Tibial nerve (tissue), 4 donors: ENCODE measurements around the gene GOLGA6L7.

Source experiments
- EP300 ChIP-seq, 2 donors: sonication (generic); formaldehyde crosslinking; IDR thresholded peaks; one replicate each; pipeline ENCODE4 v1.6.1; 2017; ENCODE audit warnings: antibody characterized with exemption in 2 of 2, mild to moderate bottlenecking in 1 of 2
- POLR2A ChIP-seq, 2 donors: fragments of 450-650 bp; IDR thresholded peaks; one replicate each; pipeline ENCODE4 v1.6.1; 2017; ENCODE audit warnings: antibody characterized with exemption in 2 of 2, mild to moderate bottlenecking in 2 of 2, moderate library complexity in 2 of 2
- TF ChIP-seq, protein P1 (sequence below), 5 experiments: fragments of 200-600 bp in 3 of 5; fragments of 450-650 bp in 2 of 5; sonication (generic) in 3 of 5; IDR thresholded peaks; one replicate each; pipeline ENCODE4 v1.5.1; 2016 to 2019; ENCODE audit warnings: antibody characterized with exemption in 5 of 5, mild to moderate bottlenecking in 3 of 5, moderate library complexity in 2 of 5

DNA sequence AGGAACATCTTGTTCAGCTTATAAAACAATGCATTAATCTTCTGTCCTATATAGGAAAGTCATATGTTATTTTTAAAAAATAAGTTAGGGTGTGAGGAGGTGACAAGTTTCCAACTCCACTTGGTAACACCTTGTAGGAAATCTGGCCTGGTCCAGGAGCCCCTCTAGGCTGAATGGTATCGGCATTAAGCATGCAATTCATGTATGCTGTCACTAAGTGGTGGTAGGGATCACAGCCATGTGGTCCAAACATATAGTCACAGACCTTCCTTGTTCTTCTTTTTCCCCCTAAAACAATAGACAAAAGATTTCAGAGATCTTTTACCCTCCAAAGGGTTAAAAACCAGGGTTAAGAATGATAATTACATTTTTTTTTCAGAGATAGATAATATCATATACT is 33.2 kb upstream of the GOLGA6L7 start:
- TF ChIP-seq, protein P1, sequence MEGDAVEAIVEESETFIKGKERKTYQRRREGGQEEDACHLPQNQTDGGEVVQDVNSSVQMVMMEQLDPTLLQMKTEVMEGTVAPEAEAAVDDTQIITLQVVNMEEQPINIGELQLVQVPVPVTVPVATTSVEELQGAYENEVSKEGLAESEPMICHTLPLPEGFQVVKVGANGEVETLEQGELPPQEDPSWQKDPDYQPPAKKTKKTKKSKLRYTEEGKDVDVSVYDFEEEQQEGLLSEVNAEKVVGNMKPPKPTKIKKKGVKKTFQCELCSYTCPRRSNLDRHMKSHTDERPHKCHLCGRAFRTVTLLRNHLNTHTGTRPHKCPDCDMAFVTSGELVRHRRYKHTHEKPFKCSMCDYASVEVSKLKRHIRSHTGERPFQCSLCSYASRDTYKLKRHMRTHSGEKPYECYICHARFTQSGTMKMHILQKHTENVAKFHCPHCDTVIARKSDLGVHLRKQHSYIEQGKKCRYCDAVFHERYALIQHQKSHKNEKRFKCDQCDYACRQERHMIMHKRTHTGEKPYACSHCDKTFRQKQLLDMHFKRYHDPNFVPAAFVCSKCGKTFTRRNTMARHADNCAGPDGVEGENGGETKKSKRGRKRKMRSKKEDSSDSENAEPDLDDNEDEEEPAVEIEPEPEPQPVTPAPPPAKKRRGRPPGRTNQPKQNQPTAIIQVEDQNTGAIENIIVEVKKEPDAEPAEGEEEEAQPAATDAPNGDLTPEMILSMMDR (IDR thresholded peaks at IDR 0.05), result no peak
- TF ChIP-seq EP300 (IDR thresholded peaks at IDR 0.05) (no peak), POLR2A (IDR thresholded peaks at IDR 0.05) (no peak)
